GM12873 (cell line): ENCODE measurements around the gene PAX3.

Source experiments
- CTCF ChIP-seq: IDR thresholded peaks from 2 replicates; pipeline ENCODE4 v1.5.1; 2012; ENCODE audit warnings: low read depth, mild to moderate bottlenecking, moderate library complexity, low read length, control low read depth; ENCODE audit not compliant: insufficient read depth; ENCODE audit errors: missing control alignments

The PAX3 gene

DNA sequence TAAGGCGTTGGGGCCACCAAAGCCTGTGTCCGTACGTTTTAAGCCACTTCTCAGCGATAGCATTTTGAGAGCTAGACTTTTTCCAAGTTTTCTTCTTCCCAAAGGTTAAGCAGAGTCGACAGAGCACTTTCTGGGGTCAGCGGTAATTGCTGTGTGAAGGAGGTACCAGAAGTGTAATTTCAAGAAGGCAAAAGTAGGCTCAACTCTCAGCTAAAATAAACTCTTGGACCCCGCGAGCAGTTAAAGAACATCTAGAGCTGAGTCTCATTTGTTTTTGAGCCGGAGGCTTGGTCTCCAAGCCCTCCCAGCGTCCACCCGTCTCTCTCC lies 1.9 kb upstream of the PAX3 start:
- no peak for TF ChIP-seq CTCF

- no peak for TF ChIP-seq CTCF
Observed at GRCh38 chr2:222299906-222300725, 1.3 kb upstream of the PAX3 start.

- no peak for TF ChIP-seq CTCF
Observed at GRCh38 chr2:222298001-222298310, 842 bp downstream of the PAX3 start.

GRCh38 chr2:222297600-222297935 lies 1.2 kb downstream of the PAX3 start:
- TF ChIP-seq CTCF, result no peak

GRCh38 chr2:222296911-222297599 lies 1.7 kb downstream of the PAX3 start:
- no peak for TF ChIP-seq CTCF

DNA sequence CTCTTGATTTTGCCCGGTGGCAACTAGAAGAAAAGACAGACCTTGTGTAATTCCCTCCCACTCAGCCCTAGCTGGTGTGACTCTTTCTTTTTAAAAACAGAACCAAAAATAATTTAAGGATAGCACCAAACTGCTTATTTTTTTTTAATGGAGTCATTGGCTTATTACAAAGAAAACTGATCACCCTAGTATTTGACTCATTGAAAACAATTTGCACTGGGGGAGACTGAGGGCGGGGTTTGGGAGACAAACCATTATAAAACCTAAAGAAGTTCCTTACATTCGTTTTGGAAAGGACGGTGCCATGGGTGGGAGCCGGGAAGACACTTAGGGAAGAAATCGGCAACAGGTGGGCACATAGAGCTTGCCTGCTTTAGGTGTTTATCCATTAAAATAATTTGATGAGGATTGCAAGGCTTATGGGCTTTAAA lies 2.5 kb downstream of the PAX3 start:
- TF ChIP-seq CTCF, result no peak

DNA sequence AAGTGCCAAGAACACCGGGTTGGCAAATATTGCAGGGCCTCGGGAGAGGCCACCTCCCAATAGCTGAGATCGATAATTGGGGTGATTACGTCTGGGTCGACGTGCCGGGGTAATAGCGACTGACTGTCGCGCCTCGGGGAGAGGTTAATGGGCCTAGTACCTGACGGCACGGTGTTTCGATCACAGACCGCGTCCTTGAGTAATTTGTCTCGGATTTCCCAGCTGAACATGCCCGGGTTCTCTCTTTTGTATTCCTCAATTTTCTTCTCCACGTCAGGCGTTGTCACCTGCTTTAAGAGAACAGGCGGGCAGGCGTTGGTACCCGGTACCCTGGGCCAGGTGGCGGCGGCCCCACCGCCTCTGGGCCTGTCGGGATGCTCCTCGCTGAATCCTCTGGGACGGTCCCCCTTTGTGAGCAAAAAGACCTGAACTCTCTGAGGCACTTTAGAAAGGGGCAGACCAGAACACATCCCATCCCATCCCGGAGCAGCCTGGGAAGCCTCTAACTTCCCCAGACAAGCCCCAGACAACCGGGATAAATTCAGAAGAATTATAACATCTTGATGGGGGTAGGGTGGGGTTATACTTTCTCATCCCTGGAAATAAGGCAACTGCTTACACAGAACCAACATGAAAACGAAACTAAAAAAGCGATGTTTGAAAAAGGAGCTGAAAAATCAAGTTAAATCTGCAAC lies 3.3 kb downstream of the PAX3 start:
- TF ChIP-seq CTCF, result no peak
